Naive thymus-derived CD4-positive, alpha-beta T cell (primary cell): ENCODE data around the gene TAS2R39. TPM values are rescaled to one million over a fixed set of nuclear protein-coding genes. Genes with fewer than 3 reads are reported as not detected.
"Not testable (repeated sequence)": the region's sequence is repeated elsewhere in the genome, so short reads cannot be mapped to it uniquely, and the experiment has no call there.

Experiments
- ATAC-seq: fragments of 150-1000 bp; cut with Tn5 transposase; 2 replicates; pipeline ENCODE4 v1.10.0; 2021; ENCODE audit warnings: mild to moderate bottlenecking, moderate library complexity
- CTCF ChIA-PET: fragments of 350-600 bp; sonication (Branson Sonifier 250); formaldehyde crosslinking; loops from one replicate; lab custom pipeline; 2021; ENCODE audit warnings: antibody characterized with exemption; lab: Charles Lee
- POLR2A ChIA-PET: fragments of 350-600 bp; sonication (Branson Sonifier 250); formaldehyde crosslinking; loops from one replicate; lab custom pipeline; 2021; ENCODE audit warnings: antibody characterized with exemption, inconsistent platforms; lab: Charles Lee
- DNase-seq, 9 donors: peaks; one replicate each; pipeline versions ENCODE4 v3.0.0 to v3.0.0-alpha.2; 2020 to 2022; ENCODE audit warnings: mixed read lengths in 1 of 9
- H3K27ac ChIP-seq: one replicate; pipeline ENCODE4 v1.7.0; 2013; ENCODE audit warnings: mild to moderate bottlenecking, low read depth, low read length, moderate library complexity
- H3K27me3 ChIP-seq, 2 donors: one replicate each; pipeline ENCODE4 v1.7.0; 2013; ENCODE audit warnings: low read length in 2 of 2, mild to moderate bottlenecking in 2 of 2, moderate library complexity in 2 of 2; ENCODE audit not compliant: control insufficient read depth in 2 of 2, insufficient read depth in 2 of 2
- H3K36me3 ChIP-seq, 3 experiments: 1 replicate in 2 of 3; 2 replicates in 1 of 3; pipeline ENCODE4 v1.7.0; 2013; ENCODE audit warnings: low read length in 3 of 3, mild to moderate bottlenecking in 3 of 3, moderate library complexity in 1 of 3; ENCODE audit not compliant: insufficient read depth in 3 of 3, control insufficient read depth in 2 of 3
- H3K4me1 ChIP-seq, 2 donors: one replicate each; pipeline ENCODE4 v1.7.0; 2013; ENCODE audit warnings: low read length in 2 of 2, mild to moderate bottlenecking in 2 of 2, moderate library complexity in 1 of 2; ENCODE audit not compliant: control insufficient read depth in 2 of 2, insufficient read depth in 2 of 2
- H3K4me3 ChIP-seq: 2 replicates; pipeline ENCODE4 v1.7.0; 2013; ENCODE audit warnings: mild to moderate bottlenecking, low read length
- H3K9me3 ChIP-seq, 3 experiments: 1 replicate in 2 of 3; 2 replicates in 1 of 3; pipeline ENCODE4 v1.7.0; 2013; ENCODE audit warnings: low read length in 3 of 3; ENCODE audit not compliant: control insufficient read depth in 2 of 3
- H3K27ac Mint-ChIP-seq, 9 donors: one replicate each; pipeline ENCODE4 v1.8.0; 2020 to 2022; ENCODE audit warnings: mixed read lengths in 9 of 9, mild to moderate bottlenecking in 8 of 9, moderate library complexity in 5 of 9, inconsistent platforms in 2 of 9
- H3K27me3 Mint-ChIP-seq, 5 donors: one replicate each; pipeline ENCODE4 v1.8.0; 2021 to 2022; ENCODE audit warnings: mixed read lengths in 5 of 5, mild to moderate bottlenecking in 1 of 5
- H3K36me3 Mint-ChIP-seq, 5 donors: one replicate each; pipeline ENCODE4 v1.8.0; 2020 to 2022; ENCODE audit warnings: mixed read lengths in 5 of 5, mild to moderate bottlenecking in 3 of 5, inconsistent platforms in 1 of 5
- H3K4me1 Mint-ChIP-seq, 7 donors: one replicate each; pipeline ENCODE4 v1.8.0; 2020 to 2022; ENCODE audit warnings: mixed read lengths in 7 of 7, mild to moderate bottlenecking in 3 of 7, inconsistent platforms in 1 of 7
- H3K4me3 Mint-ChIP-seq, 10 donors: one replicate each; pipeline ENCODE4 v1.8.0; 2020 to 2022; ENCODE audit warnings: mild to moderate bottlenecking in 10 of 10, mixed read lengths in 10 of 10, moderate library complexity in 6 of 10, inconsistent platforms in 2 of 10
- H3K9me3 Mint-ChIP-seq, 11 donors: one replicate each; pipeline ENCODE4 v1.8.0; 2020 to 2022; ENCODE audit warnings: mixed read lengths in 11 of 11, mild to moderate bottlenecking in 4 of 11, inconsistent platforms in 1 of 11, moderate library complexity in 1 of 11
- intact Hi-C, 2 donors: fragments of 100-400 bp; cut with micrococcal nuclease; formaldehyde crosslinking; loops; one replicate each; pipeline ENCODE4 v1.15.1; 2023
- polyA plus RNA-seq, 2 donors: library from polyadenylated mRNA; unstranded; fragments of 300-500 nt; fragmentation: Illumina TruSeq; gene quantifications; one replicate each; pipeline ENCODE4 v1.2.3, GENCODE V29; 2021
- total RNA-seq, 6 experiments: library from RNA in 5 of 6; stranded (reverse) in 5 of 6; gene quantifications; 1 replicate in 5 of 6; 2 replicates in 1 of 6; pipeline ENCODE4 v1.2.3 and lab custom pipeline; 2021 to 2026

The TAS2R39 gene
- total and polyA plus RNA-seq, 7 experiments from 2014 or later = not detected

GRCh38 chr7:143210541-143210940, 27.3 kb downstream of the TAS2R39 start:
- no peak overlapping the region for H3K4me3 ChIP-seq
- Mint-ChIP-seq H3K4me1 (peaks cover 8 to 13% (median 9%) of the 10 kb centered on the region in 7 donors), H3K36me3 (no peaks in the 10 kb centered on the region), H3K27ac (no peak overlapping the region), H3K27me3 (peaks cover 0 to 19% (median 0%) of the 10 kb centered on the region in 5 donors), H3K9me3 (no peaks in the 10 kb centered on the region), H3K4me3 (no peak overlapping the region)
- ChIA-PET CTCF (no interaction called here), POLR2A (no interaction called here)
- DNase-seq (no peak), ATAC-seq (no peak)
- no peaks in the 10 kb centered on the region for H3K27me3 ChIP-seq
- no peak overlapping the region for H3K27ac ChIP-seq
- no peaks in the 10 kb centered on the region for H3K9me3 ChIP-seq
- peaks cover 6 to 9% of the 10 kb centered on the region in 2 donors for H3K4me1 ChIP-seq
- no peaks in the 10 kb centered on the region for H3K36me3 ChIP-seq
- intact Hi-C loops = loop anchor here (10.0 kb wide), 4 partner anchors 576 to 886 kb away; no protein-coding TSS in a partner anchor

- H3K9me3 Mint-ChIP-seq, H3K4me3 ChIP-seq, H3K4me1 ChIP-seq, H3K4me3 Mint-ChIP-seq, H3K27me3 ChIP-seq, ATAC-seq, H3K9me3 ChIP-seq, H3K4me1 Mint-ChIP-seq, H3K27ac ChIP-seq, H3K36me3 Mint-ChIP-seq, DNase-seq, H3K36me3 ChIP-seq, H3K27ac Mint-ChIP-seq, POLR2A ChIA-PET: not testable (repeated sequence)
- intact Hi-C loops = loop anchor here (10.0 kb wide), 4 partner anchors 579 to 889 kb away; no protein-coding TSS in a partner anchor
- CTCF ChIA-PET = interaction anchor here (1.1 to 4.5 kb wide), 4 partner anchors 210 to 1238 kb away, joined by 4 to 57 read pairs (median 6); no protein-coding TSS in a partner anchor
- H3K27me3 Mint-ChIP-seq = peaks cover 0 to 14% (median 0%) of the 10 kb centered on the region in 5 donors
Observed at GRCh38 chr7:143213478-143213877, 30.3 kb downstream of the TAS2R39 start.

- Mint-ChIP-seq H3K4me1 (no peaks in the 10 kb centered on the region), H3K4me3 (no peak overlapping the region), H3K9me3 (no peaks in the 10 kb centered on the region), H3K36me3 (no peaks in the 10 kb centered on the region), H3K27me3 (peaks cover 0 to 21% (median 4%) of the 10 kb centered on the region in 5 donors), H3K27ac (peak overlapping the region in 1 of 9 donors; percentile 13)
- Histone ChIP-seq H3K4me1 (no peaks in the 10 kb centered on the region), H3K9me3 (no peaks in the 10 kb centered on the region), H3K36me3 (no peaks in the 10 kb centered on the region), H3K27ac (no peak overlapping the region), H3K27me3 (no peaks in the 10 kb centered on the region), H3K4me3 (no peak overlapping the region)
- intact Hi-C loops = loop anchor here (1.0 to 10.0 kb wide), 16 partner anchors 207 to 1062 kb away; no protein-coding TSS in a partner anchor
- DNase-seq = peak; percentile 26 to 81 (median 75)
- ATAC-seq = peak; percentile 99
- ChIA-PET CTCF (interaction anchor here (0.6 to 4.5 kb wide), 38 partner anchors 9 to 1262 kb away, joined by 3 to 57 read pairs (median 4); partner anchors contain the start of gene EPHB6), POLR2A (no interaction called here)
Observed at GRCh38 chr7:143214789-143215679, 31.8 kb downstream of the TAS2R39 start.

- peaks cover 0 to 21% (median 4%) of the 10 kb centered on the region in 5 donors for H3K27me3 Mint-ChIP-seq
- no peaks in the 10 kb centered on the region for H3K4me1 Mint-ChIP-seq
- intact Hi-C loops = loop anchor here (5.0 to 10.0 kb wide), 5 partner anchors 581 to 914 kb away; no protein-coding TSS in a partner anchor
- no peaks in the 10 kb centered on the region for H3K36me3 ChIP-seq
- ATAC-seq = no peak
- H3K4me3 Mint-ChIP-seq = no peak overlapping the region
- H3K36me3 Mint-ChIP-seq = no peaks in the 10 kb centered on the region
- no peaks in the 10 kb centered on the region for H3K9me3 Mint-ChIP-seq
- H3K9me3 ChIP-seq = no peaks in the 10 kb centered on the region
- no peak overlapping the region for H3K27ac ChIP-seq
- ChIA-PET CTCF (interaction anchor here (0.6 to 4.5 kb wide), 12 partner anchors 8 to 911 kb away, joined by 3 to 57 read pairs (median 4); no protein-coding TSS in a partner anchor), POLR2A (no interaction called here)
- H3K4me1 ChIP-seq = no peaks in the 10 kb centered on the region
- no peak overlapping the region for H3K4me3 ChIP-seq
- no peak overlapping the region for H3K27ac Mint-ChIP-seq
- no peaks in the 10 kb centered on the region for H3K27me3 ChIP-seq
- no peak for DNase-seq
Observed at GRCh38 chr7:143216151-143216550, 32.9 kb downstream of the TAS2R39 start.

- Mint-ChIP-seq H3K36me3 (no peaks in the 10 kb centered on the region), H3K27me3 (peaks cover 0 to 26% (median 8%) of the 10 kb centered on the region in 5 donors), H3K27ac (no peak overlapping the region), H3K4me1 (no peaks in the 10 kb centered on the region), H3K9me3 (no peaks in the 10 kb centered on the region), H3K4me3 (no peak overlapping the region)
- Histone ChIP-seq H3K27ac (no peak overlapping the region), H3K27me3 (no peaks in the 10 kb centered on the region), H3K4me3 (no peak overlapping the region), H3K36me3 (no peaks in the 10 kb centered on the region), H3K9me3 (no peaks in the 10 kb centered on the region), H3K4me1 (no peaks in the 10 kb centered on the region)
- ChIA-PET POLR2A (interaction anchor here (0.5 kb wide), 1 partner anchor 7 kb away, joined by 3 read pairs; no protein-coding TSS in a partner anchor), CTCF (interaction anchor here (0.6 to 4.5 kb wide), 7 partner anchors 16 to 213 kb away, joined by 3 to 57 read pairs (median 5); no protein-coding TSS in a partner anchor)
- intact Hi-C loops = loop anchor here (5.0 to 10.0 kb wide), 5 partner anchors 582 to 914 kb away; no protein-coding TSS in a partner anchor
- ATAC-seq (no peak), DNase-seq (no peak)
Observed at GRCh38 chr7:143216686-143217085, 33.5 kb downstream of the TAS2R39 start.

GRCh38 chr7:143217806-143218205, 34.6 kb downstream of the TAS2R39 start:
- CTCF ChIA-PET = interaction anchor here (1.0 to 4.5 kb wide), 4 partner anchors 14 to 214 kb away, joined by 3 to 57 read pairs (median 7); no protein-coding TSS in a partner anchor
- H3K9me3 Mint-ChIP-seq = no peaks in the 10 kb centered on the region
- H3K27me3 ChIP-seq = no peaks in the 10 kb centered on the region
- POLR2A ChIA-PET = no interaction called here
- DNase-seq (no peak), ATAC-seq (no peak)
- H3K27me3 Mint-ChIP-seq = peaks cover 5 to 38% (median 16%) of the 10 kb centered on the region in 5 donors
- no peaks in the 10 kb centered on the region for H3K4me1 ChIP-seq
- no peak overlapping the region for H3K4me3 Mint-ChIP-seq
- H3K27ac ChIP-seq = no peak overlapping the region
- no peaks in the 10 kb centered on the region for H3K4me1 Mint-ChIP-seq
- H3K36me3 Mint-ChIP-seq = no peaks in the 10 kb centered on the region
- no peak overlapping the region for H3K27ac Mint-ChIP-seq
- no peaks in the 10 kb centered on the region for H3K9me3 ChIP-seq
- no peak overlapping the region for H3K4me3 ChIP-seq
- H3K36me3 ChIP-seq = no peaks in the 10 kb centered on the region
- intact Hi-C loops = loop anchor here (5.0 to 10.0 kb wide), 5 partner anchors 583 to 916 kb away; no protein-coding TSS in a partner anchor
